Forelimb muscle (tissue), 1 donor: ENCODE measurements around the gene CHRNB4. TPM values are rescaled to one million over a fixed set of nuclear protein-coding genes. Genes with fewer than 3 reads are reported as not detected.
"Not testable (repeated sequence)": the region's sequence is repeated elsewhere in the genome, so short reads cannot be mapped to it uniquely, and the experiment has no call there.

Experiments
- DNase-seq: peaks from one replicate; pipeline ENCODE4 v3.0.0-alpha.2; 2013; ENCODE audit warnings: low read depth
- polyA plus RNA-seq: library from polyadenylated mRNA; unstranded; fragments of 120-200 nt; gene quantifications from one replicate; pipeline ENCODE4 v1.2.1, GENCODE V29; 2013; ENCODE audit not compliant: insufficient read length

The CHRNB4 gene
- polyA plus RNA-seq, 1 donor = 0.18 TPM

DNA sequence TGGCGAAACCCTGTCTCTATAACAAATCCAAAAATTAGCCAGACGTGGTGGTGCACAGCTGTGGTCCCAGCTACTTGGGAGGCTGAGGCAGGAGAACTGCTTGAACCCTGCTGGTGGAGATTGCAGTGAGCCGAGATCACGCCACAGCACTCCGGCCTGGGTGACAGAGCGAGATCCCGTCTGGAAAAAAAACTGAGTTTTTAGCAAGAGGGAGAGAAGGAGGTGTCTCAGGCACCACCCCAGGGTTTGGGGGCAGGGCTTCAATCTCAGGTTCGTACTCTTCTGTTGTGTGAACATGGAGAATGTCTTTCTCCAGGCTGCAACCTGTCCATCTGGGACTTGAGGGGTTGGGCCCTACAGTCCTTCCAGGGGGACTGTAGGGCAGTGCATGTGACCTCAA, 22.9 kb downstream of the CHRNB4 start:
- DNase-seq = no peak

DNA sequence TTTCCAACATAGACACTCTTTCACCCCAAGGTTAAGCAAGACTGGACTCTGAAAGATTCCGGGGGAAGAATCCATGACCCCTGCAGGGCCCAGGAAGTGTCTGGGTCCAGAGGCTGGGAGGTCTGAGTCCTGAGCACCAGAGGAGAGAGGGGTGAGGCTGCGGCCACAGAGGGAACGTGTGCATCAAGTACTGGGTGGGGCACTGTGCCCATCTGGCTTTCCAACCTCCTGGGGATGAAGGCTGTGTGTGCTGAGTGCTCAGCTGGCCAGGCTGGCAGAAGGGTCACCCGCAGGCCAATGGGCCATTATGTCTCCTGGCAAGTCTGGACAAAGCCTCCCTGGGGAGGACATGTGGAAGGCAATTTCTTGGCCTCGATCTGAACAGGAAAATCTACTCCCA, 23.5 kb downstream of the CHRNB4 start:
- DNase-seq = no peak

DNA sequence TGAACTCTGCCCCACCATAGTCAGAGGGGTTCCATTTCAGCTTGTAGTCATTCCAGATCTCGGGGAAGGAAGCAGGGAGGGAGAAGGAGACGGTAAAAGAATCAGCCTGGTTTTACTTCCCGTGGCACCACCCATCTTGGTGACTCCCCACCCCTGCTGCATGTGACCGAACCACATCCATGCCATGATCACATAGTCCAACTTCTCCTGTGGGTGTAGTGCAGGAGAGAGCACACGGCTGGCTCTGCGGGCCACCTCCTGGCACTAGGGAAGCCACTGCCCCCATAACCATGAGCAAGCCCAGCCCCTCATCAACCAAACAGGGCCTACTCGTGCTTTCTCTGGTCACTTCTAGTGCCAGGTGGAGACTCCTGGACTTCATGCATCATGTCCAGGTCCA, 23.9 kb downstream of the CHRNB4 start:
- no peak for DNase-seq

DNA sequence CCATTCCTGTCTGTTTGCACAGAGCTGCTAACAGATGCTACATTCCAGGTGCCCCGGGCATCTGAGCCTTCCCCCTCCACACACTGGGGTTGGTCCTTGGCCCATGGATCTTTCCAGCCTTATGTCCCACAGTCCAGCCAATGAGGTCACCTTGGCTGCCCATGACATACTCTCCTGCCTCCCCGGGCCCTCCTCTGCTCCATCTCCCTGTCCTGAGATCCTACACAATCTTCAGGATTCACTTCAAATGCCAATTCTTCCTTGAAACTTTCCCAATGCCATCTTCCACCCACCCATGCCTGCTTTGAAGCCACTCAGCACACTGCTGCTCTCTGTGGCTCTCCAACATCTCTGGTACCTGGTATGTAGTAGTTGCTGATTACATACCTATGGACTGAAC, 24.5 kb downstream of the CHRNB4 start:
- DNase-seq = no peak

DNA sequence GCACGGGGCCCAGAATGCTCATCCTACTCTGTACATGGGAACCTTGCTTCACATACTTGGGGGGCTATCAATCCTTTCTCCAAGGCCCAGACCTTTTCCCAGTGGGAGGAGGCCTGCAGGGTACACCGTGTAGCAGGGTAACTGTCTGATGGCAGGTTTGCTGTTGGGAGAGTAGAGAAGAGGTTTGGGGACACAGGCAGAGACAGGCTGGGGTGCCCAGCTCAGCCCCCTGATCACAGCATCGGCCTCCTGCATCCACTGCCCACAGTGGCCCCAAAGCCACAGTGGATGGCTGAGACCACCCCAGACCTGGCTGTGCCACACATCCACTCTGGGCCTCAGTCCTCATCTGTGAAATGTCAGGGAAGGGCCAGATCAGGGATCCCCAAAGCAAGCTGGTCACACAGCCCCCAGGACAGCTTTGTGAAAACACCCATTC, 25.8 kb downstream of the CHRNB4 start:
- no peak for DNase-seq

GRCh38 chr15:78614021-78614420, 27.0 kb downstream of the CHRNB4 start:
- no peak for DNase-seq

- not testable (repeated sequence) for DNase-seq
These were observed 31.5 kb downstream of the CHRNB4 start for GRCh38 chr15:78609551-78609950.

- no peak for DNase-seq
These were observed 35.3 kb downstream of the CHRNB4 start for GRCh38 chr15:78605680-78606079.

GRCh38 chr15:78605201-78605600, 35.8 kb downstream of the CHRNB4 start:
- DNase-seq = no peak

- no peak for DNase-seq
These were observed 36.6 kb downstream of the CHRNB4 start for GRCh38 chr15:78604420-78604819.

DNA sequence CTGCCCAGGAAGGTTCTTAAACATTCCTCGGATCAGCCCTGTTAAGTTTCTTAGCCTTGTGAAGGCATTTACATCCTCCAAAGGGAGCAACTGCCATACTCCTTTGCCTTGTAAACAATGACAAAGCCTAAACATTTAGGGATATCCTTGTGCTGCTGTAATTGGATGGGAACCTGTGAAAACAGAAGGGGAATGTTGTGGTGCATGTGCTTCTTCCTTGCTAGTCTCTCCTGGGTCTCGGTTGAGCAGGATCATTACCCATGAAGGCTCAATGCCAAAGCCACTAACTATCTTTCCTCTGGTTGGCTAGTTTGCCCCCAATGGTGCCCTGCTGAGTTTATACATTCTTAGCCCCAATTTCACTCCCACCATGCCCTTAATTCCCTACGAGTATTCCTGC, 37.5 kb downstream of the CHRNB4 start:
- no peak for DNase-seq

DNA sequence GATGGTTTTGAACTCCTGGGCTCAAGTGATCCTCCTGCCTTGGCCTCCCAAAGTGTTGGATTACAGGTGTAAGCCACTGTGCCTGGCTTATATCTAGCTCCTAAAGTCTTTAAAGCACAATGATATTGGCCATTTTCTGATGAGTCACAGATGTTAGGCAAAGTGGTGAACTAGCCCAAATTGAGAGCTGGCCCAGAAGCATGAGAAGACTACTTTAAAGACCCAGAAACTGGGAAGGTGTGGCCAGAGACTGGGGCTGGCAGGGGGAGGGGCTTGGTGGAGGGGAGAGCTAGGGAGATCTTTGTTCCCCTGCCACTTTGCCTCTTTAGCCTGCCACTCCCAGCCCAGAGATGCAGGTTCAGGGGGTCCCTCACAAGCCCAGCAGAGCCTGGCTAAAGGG, 41.8 kb downstream of the CHRNB4 start:
- DNase-seq = no peak

DNA sequence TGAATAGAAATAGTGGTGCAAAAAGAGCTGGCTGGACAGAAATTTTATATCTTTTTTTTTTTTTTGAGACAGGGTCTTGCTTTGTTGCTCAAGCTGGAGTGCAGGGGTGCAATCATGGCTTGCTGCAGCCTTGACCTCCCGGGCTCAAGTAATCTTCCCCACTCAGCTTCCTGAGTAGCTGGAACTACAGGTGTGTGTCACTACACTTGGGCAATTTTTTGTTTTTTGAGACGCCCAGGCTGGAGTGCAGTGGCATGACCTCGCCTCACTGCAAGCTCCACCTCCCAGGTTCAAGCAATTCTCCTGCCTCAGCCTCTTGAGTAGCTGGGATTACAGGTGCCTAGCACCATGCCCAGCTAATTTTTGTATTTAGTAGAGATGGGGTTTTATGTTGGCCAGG, 42.7 kb downstream of the CHRNB4 start:
- DNase-seq = no peak

DNA sequence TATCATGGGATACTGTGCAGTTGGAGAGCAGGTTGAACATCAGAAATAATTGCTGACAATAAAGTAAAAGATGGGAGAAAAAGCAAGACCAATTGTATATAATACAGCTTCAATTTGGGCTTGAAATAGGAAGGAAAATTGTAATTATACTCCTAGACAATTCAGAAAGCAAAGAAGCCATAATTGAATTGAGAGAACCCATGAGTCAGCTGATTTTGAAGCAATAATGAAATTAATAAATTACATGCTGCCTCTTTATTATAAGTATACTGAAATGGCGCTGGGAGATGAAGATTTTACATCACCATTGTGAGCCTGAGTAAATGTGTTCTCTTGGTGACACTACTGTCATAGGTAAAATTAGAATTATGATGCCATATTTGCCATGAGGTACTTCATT, 43.4 kb downstream of the CHRNB4 start:
- DNase-seq = no peak

DNA sequence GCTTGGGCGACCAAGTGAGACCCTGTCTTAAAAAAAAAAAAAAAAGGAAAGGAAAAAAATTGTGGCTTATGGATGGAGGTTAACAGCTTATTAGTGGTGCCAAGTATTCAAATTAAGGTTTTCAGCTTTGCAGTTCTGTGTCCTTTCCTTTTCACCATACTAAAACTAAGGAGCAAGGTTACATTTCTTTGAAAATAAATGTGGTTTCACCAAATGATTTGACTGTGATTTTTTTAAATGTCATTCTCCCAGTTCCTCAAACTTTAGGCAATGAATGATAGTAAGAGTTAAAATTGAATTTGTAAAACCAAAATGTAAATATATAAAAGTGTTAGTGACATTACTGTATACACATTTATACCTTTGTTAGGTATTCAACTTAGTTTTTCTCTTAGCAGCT, 66.1 kb downstream of the CHRNB4 start:
- no peak for DNase-seq

Other genes with a start within 250 kb of the CHRNB4 start
- 41.7 TPM for gene IREB2, start 203.0 kb downstream of the CHRNB4 start, polyA plus RNA-seq
- 1.8 TPM for gene HYKK, start 133.6 kb downstream of the CHRNB4 start, polyA plus RNA-seq
- gene PSMA4, start 100.8 kb downstream of the CHRNB4 start, polyA plus RNA-seq = 148 TPM
- gene CHRNA5, start 75.7 kb downstream of the CHRNB4 start, polyA plus RNA-seq = 0.76 TPM
- 0.29 TPM for gene CHRNA3, start 20.2 kb downstream of the CHRNB4 start, polyA plus RNA-seq
- 13.7 TPM for gene ADAMTS7, start 170.3 kb upstream of the CHRNB4 start, polyA plus RNA-seq
- 513 TPM for gene MORF4L1, start 231.7 kb upstream of the CHRNB4 start, polyA plus RNA-seq